H9 (cell line): ENCODE measurements around the gene WDR70. TPM values are rescaled to one million over a fixed set of nuclear protein-coding genes. Genes with fewer than 3 reads are reported as not detected.

ENCODE experiments used
- DNase-seq: peaks from one replicate; pipeline ENCODE4 v3.0.0-alpha.2; 2017
- H2AFZ ChIP-seq: one replicate; pipeline ENCODE4 v1.6.1; 2013; ENCODE audit warnings: mild to moderate bottlenecking, low read length, control low read depth, moderate library complexity
- H2AK5ac ChIP-seq: 2 replicates; pipeline ENCODE4 v1.6.1; 2013; ENCODE audit warnings: low read length, control low read depth, mixed read lengths; ENCODE audit not compliant: insufficient read length
- H2BK120ac ChIP-seq: one replicate; pipeline ENCODE4 v1.6.1; 2013; ENCODE audit warnings: low read depth, mild to moderate bottlenecking, low read length, control low read depth, inconsistent platforms; ENCODE audit not compliant: poor library complexity, severe bottlenecking
- H2BK12ac ChIP-seq: 2 replicates; pipeline ENCODE4 v1.6.1; 2013; ENCODE audit warnings: low read length, control low read depth, mixed read lengths, low read depth; ENCODE audit not compliant: insufficient read length
- H2BK15ac ChIP-seq: 2 replicates; pipeline ENCODE4 v1.6.1; 2013; ENCODE audit warnings: low read depth, low read length, control low read depth
- H2BK20ac ChIP-seq: one replicate; pipeline ENCODE4 v1.6.1; 2013; ENCODE audit warnings: low read depth, mild to moderate bottlenecking, low read length, control low read depth, inconsistent platforms; ENCODE audit not compliant: poor library complexity, severe bottlenecking
- H2BK5ac ChIP-seq: 2 replicates; pipeline ENCODE4 v1.6.1; 2013; ENCODE audit warnings: low read length, control low read depth, mixed read lengths; ENCODE audit not compliant: insufficient read length
- H3K14ac ChIP-seq: 2 replicates; pipeline ENCODE4 v1.6.1; 2013; ENCODE audit warnings: low read length, control low read depth; ENCODE audit not compliant: insufficient read depth
- H3K18ac ChIP-seq: 2 replicates; pipeline ENCODE4 v1.6.1; 2013; ENCODE audit warnings: low read depth, mild to moderate bottlenecking, mixed read lengths, low read length, control low read depth; ENCODE audit not compliant: insufficient read length
- H3K23ac ChIP-seq: 2 replicates; pipeline ENCODE4 v1.6.1; 2013; ENCODE audit warnings: low read length, control low read depth, mixed read lengths, low read depth; ENCODE audit not compliant: insufficient read length
- H3K23me2 ChIP-seq: 2 replicates; pipeline ENCODE4 v1.6.1; 2013; ENCODE audit warnings: low read depth, mild to moderate bottlenecking, mixed read lengths, low read length, control low read depth; ENCODE audit not compliant: insufficient read length, poor library complexity, severe bottlenecking
- H3K27ac ChIP-seq: 2 replicates; pipeline ENCODE4 v1.5.1; 2013; ENCODE audit warnings: low read length, control low read depth, mixed read lengths, low read depth; ENCODE audit not compliant: insufficient read length
- H3K27me3 ChIP-seq: 2 replicates; pipeline ENCODE4 v1.6.1; 2013; ENCODE audit warnings: low read length, control low read depth, inconsistent platforms; ENCODE audit not compliant: insufficient read depth
- H3K4ac ChIP-seq: 2 replicates; pipeline ENCODE4 v1.6.1; 2013; ENCODE audit warnings: low read depth, mild to moderate bottlenecking, control low read depth, inconsistent platforms, low read length, moderate library complexity
- H3K4me1 ChIP-seq: 2 replicates; pipeline ENCODE4 v1.6.1; 2013; ENCODE audit warnings: low read length, control low read depth, inconsistent platforms; ENCODE audit not compliant: insufficient read depth
- H3K4me2 ChIP-seq: 2 replicates; pipeline ENCODE4 v1.6.1; 2013; ENCODE audit warnings: low read length, control low read depth, mixed read lengths; ENCODE audit not compliant: insufficient read length, insufficient read depth
- H3K56ac ChIP-seq: 2 replicates; pipeline ENCODE4 v1.6.1; 2013; ENCODE audit warnings: low read depth, mild to moderate bottlenecking, mixed read lengths, low read length, control low read depth; ENCODE audit not compliant: insufficient read length
- H3K79me1 ChIP-seq: 2 replicates; pipeline ENCODE4 v1.6.1; 2013; ENCODE audit warnings: low read depth, mild to moderate bottlenecking, moderate library complexity, low read length, control low read depth, inconsistent platforms; ENCODE audit not compliant: insufficient read depth, poor library complexity, severe bottlenecking
- H3K79me2 ChIP-seq: 2 replicates; pipeline ENCODE4 v1.6.1; 2013; ENCODE audit warnings: low read length, control low read depth, inconsistent platforms; ENCODE audit not compliant: insufficient read depth
- H3K9ac ChIP-seq: 2 replicates; pipeline ENCODE4 v1.6.1; 2013; ENCODE audit warnings: low read length, control low read depth, mixed read lengths; ENCODE audit not compliant: insufficient read length; ENCODE audit errors: extremely low read depth
- H3K9me3 ChIP-seq: one replicate; pipeline ENCODE4 v1.6.1; 2013; ENCODE audit warnings: low read depth, low read length, inconsistent platforms; ENCODE audit not compliant: control insufficient read depth
- H3T11ph ChIP-seq: one replicate; pipeline ENCODE4 v1.6.1; 2013; ENCODE audit warnings: mild to moderate bottlenecking, low read length, control low read depth, inconsistent platforms
- H4K20me1 ChIP-seq: one replicate; pipeline ENCODE4 v1.6.1; 2013; ENCODE audit not compliant: control insufficient read depth, insufficient read length, insufficient read depth
- H4K5ac ChIP-seq: 2 replicates; pipeline ENCODE4 v1.6.1; 2013; ENCODE audit warnings: low read depth, mild to moderate bottlenecking, mixed read lengths, low read length, control low read depth; ENCODE audit not compliant: insufficient read length
- H4K8ac ChIP-seq: replicated peaks from 2 replicates; pipeline ENCODE4 v1.6.1; 2013; ENCODE audit warnings: low read length, control low read depth, mixed read lengths, low read depth; ENCODE audit not compliant: insufficient read length
- H4K91ac ChIP-seq: 2 replicates; pipeline ENCODE4 v1.6.1; 2013; ENCODE audit warnings: low read depth, mild to moderate bottlenecking, moderate library complexity, mixed read lengths, low read length, control low read depth; ENCODE audit not compliant: insufficient read length
- H3K27ac Mint-ChIP-seq, 3 experiments: 2 replicates in 2 of 3; 3 replicates in 1 of 3; pipeline ENCODE4 v1.8.0; 2020 to 2021; ENCODE audit warnings: mixed read lengths in 3 of 3, mild to moderate bottlenecking in 1 of 3, moderate library complexity in 1 of 3
- H3K27me3 Mint-ChIP-seq: 2 replicates; pipeline ENCODE4 v1.8.0; 2021; ENCODE audit warnings: low read depth, mild to moderate bottlenecking, moderate library complexity, mixed read lengths
- H3K36me3 Mint-ChIP-seq, 3 experiments: 2 replicates in 2 of 3; 3 replicates in 1 of 3; pipeline ENCODE4 v1.8.0; 2020 to 2021; ENCODE audit warnings: low read depth in 3 of 3, mixed read lengths in 3 of 3; ENCODE audit not compliant: insufficient read depth in 1 of 3
- H3K4me1 Mint-ChIP-seq, 2 experiments: 2 replicates each; pipeline ENCODE4 v1.8.0; 2020; ENCODE audit warnings: mixed read lengths in 2 of 2
- H3K4me3 Mint-ChIP-seq, 2 experiments: 2 replicates in 1 of 2; 3 replicates in 1 of 2; pipeline ENCODE4 v1.8.0; 2020 to 2021; ENCODE audit warnings: mild to moderate bottlenecking in 2 of 2, mixed read lengths in 2 of 2, moderate library complexity in 1 of 2
- H3K9me3 Mint-ChIP-seq, 2 experiments: 2 replicates in 1 of 2; 3 replicates in 1 of 2; pipeline ENCODE4 v1.8.0; 2020; ENCODE audit warnings: mild to moderate bottlenecking in 2 of 2, mixed read lengths in 2 of 2, moderate library complexity in 1 of 2
- WGBS: extraction: QIAGEN DNeasy Blood & Tissue Kit; methylation state at CpG from one replicate; pipeline ENCODE4 v1.1.7; 2013; ENCODE audit warnings: missing lambda C conversion rate, low lambda C conversion rate, mixed read lengths; ENCODE audit not compliant: insufficient read length; ENCODE audit errors: extremely low coverage; 5-methylcytosine and 5-hydroxymethylcytosine counted together
- total RNA-seq: library from RNA; stranded (reverse); gene quantifications from 2 replicates; pipeline ENCODE4 v1.2.1, GENCODE V29; 2021
- TF ChIP-seq, protein P1 (sequence below): fragments of 200-600 bp; sonication (generic); conservative IDR thresholded peaks from 3 replicates; pipeline ENCODE4 v1.8.0; 2021; ENCODE audit warnings: antibody characterized with exemption, mild to moderate bottlenecking

The WDR70 gene
- total RNA-seq, 1 experiment from 2014 or later, result 38.1 TPM

- Mint-ChIP-seq H3K4me3 (no peak overlapping the region), H3K4me1 (peaks cover 12 to 13% of the 10 kb centered on the region in 2 experiments), H3K27me3 (no peaks in the 10 kb centered on the region), H3K36me3 (peaks cover 0 to 9% (median 3%) of the 10 kb centered on the region in 3 experiments; a peak in 3 of 7 replicates), H3K9me3 (peaks cover 0 to 15% of the 10 kb centered on the region in 2 experiments; a peak in 4 of 5 replicates), H3K27ac (no peak overlapping the region; a peak in 1 of 7 replicates)
- no peak overlapping the region for H4K91ac ChIP-seq
- H3K4me1 ChIP-seq, result no peaks in the 10 kb centered on the region; the same call in 1 of the 2 replicates
- H2AK5ac ChIP-seq, result no peak overlapping the region
- H3K27ac ChIP-seq, result no peak overlapping the region
- no peak overlapping the region for H3K14ac ChIP-seq
- H3K18ac ChIP-seq, result no peak overlapping the region
- H3K4ac ChIP-seq, result no peak overlapping the region
- no peaks in the 10 kb centered on the region for H4K20me1 ChIP-seq
- no peak overlapping the region for H2BK12ac ChIP-seq
- DNase-seq, result no peak
- no peak overlapping the region for H3K23ac ChIP-seq
- no peak overlapping the region for H3K9ac ChIP-seq
- no peaks in the 10 kb centered on the region for H3K27me3 ChIP-seq
- no peaks in the 10 kb centered on the region for H3K79me1 ChIP-seq
- H2BK20ac ChIP-seq, result no peak overlapping the region
- H2BK120ac ChIP-seq, result no peak overlapping the region
- TF ChIP-seq, protein P1, sequence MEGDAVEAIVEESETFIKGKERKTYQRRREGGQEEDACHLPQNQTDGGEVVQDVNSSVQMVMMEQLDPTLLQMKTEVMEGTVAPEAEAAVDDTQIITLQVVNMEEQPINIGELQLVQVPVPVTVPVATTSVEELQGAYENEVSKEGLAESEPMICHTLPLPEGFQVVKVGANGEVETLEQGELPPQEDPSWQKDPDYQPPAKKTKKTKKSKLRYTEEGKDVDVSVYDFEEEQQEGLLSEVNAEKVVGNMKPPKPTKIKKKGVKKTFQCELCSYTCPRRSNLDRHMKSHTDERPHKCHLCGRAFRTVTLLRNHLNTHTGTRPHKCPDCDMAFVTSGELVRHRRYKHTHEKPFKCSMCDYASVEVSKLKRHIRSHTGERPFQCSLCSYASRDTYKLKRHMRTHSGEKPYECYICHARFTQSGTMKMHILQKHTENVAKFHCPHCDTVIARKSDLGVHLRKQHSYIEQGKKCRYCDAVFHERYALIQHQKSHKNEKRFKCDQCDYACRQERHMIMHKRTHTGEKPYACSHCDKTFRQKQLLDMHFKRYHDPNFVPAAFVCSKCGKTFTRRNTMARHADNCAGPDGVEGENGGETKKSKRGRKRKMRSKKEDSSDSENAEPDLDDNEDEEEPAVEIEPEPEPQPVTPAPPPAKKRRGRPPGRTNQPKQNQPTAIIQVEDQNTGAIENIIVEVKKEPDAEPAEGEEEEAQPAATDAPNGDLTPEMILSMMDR, result no peak
- no peaks in the 10 kb centered on the region for H3K9me3 ChIP-seq
- no peaks in the 10 kb centered on the region for H3K23me2 ChIP-seq
- no peak overlapping the region for H3K4me2 ChIP-seq
- H3K56ac ChIP-seq, result no peak overlapping the region
- no peaks in the 10 kb centered on the region for H3K79me2 ChIP-seq
- H2BK15ac ChIP-seq, result no peak overlapping the region
- no peak overlapping the region for H2AFZ ChIP-seq
- no peak overlapping the region for H4K8ac ChIP-seq
- no peak overlapping the region for H2BK5ac ChIP-seq
- H3T11ph ChIP-seq, result no peak overlapping the region
- no peak overlapping the region for H4K5ac ChIP-seq
- no CpG with 5 or more reads among the region's 2 CpGs for WGBS
These were observed 279.3 kb downstream of the WDR70 start for GRCh38 chr5:37658440-37658839.
